Chondrocyte (in vitro differentiated cells): Measurements from ENCODE around the gene TRAPPC10. TPM values are rescaled to one million over a fixed set of nuclear protein-coding genes. Genes with fewer than 3 reads are reported as not detected.

Experiments used
- DNase-seq: peaks from one replicate; pipeline ENCODE4 v3.0.0; 2021; ENCODE audit warnings: mixed read lengths, low spot score
- H3K27ac Mint-ChIP-seq: one replicate; pipeline ENCODE4 v1.8.0; 2021; ENCODE audit warnings: mild to moderate bottlenecking, moderate library complexity, mixed read lengths; ENCODE audit not compliant: unreplicated experiment
- H3K27me3 Mint-ChIP-seq: 2 replicates; pipeline ENCODE4 v1.8.0; 2021; ENCODE audit warnings: low read depth, mixed read lengths
- H3K36me3 Mint-ChIP-seq: 2 replicates; pipeline ENCODE4 v1.8.0; 2021; ENCODE audit warnings: low read depth, mixed read lengths
- H3K4me1 Mint-ChIP-seq: 2 replicates; pipeline ENCODE4 v1.8.0; 2021; ENCODE audit warnings: low read depth, mild to moderate bottlenecking, mixed read lengths
- H3K4me3 Mint-ChIP-seq: one replicate; pipeline ENCODE4 v1.8.0; 2021; ENCODE audit warnings: mild to moderate bottlenecking, moderate library complexity, mixed read lengths; ENCODE audit not compliant: unreplicated experiment
- H3K9me3 Mint-ChIP-seq: 2 replicates; pipeline ENCODE4 v1.8.0; 2021; ENCODE audit warnings: low read depth, mixed read lengths
- CTCF ChIP-seq: fragments of 200-600 bp; sonication (generic); IDR thresholded peaks from 2 replicates; pipeline ENCODE4 v1.5.0; 2021; ENCODE audit warnings: antibody characterized with exemption, mild to moderate bottlenecking, moderate library complexity
- total RNA-seq: library from RNA; stranded (reverse); gene quantifications from 3 replicates; pipeline ENCODE4 v1.2.1, GENCODE V29; 2021

TRAPPC10 gene
- total RNA-seq, 1 donor from 2014 or later = 31.0 TPM

- no peak overlapping the region for H3K4me3 Mint-ChIP-seq
Measured at GRCh38 chr21:44064852-44065403, 52.8 kb downstream of the TRAPPC10 start.

GRCh38 chr21:44065428-44065827, 53.3 kb downstream of the TRAPPC10 start:
- no peak for TF ChIP-seq CTCF
- H3K4me1 Mint-ChIP-seq = peaks cover 5% of the 10 kb centered on the region
- H3K27me3 Mint-ChIP-seq = no peaks in the 10 kb centered on the region
- H3K36me3 Mint-ChIP-seq = peaks cover 22% of the 10 kb centered on the region
- H3K4me3 Mint-ChIP-seq = no peak overlapping the region
- H3K27ac Mint-ChIP-seq = no peak overlapping the region
- no peaks in the 10 kb centered on the region for H3K9me3 Mint-ChIP-seq
- no peak for DNase-seq

More at GRCh38 chr21:44064852-44065403, 52.8 kb downstream of the TRAPPC10 start:
- no peaks in the 10 kb centered on the region for H3K27me3 Mint-ChIP-seq
- H3K4me1 Mint-ChIP-seq = peaks cover 5% of the 10 kb centered on the region
- no peaks in the 10 kb centered on the region for H3K9me3 Mint-ChIP-seq
- no peak for DNase-seq
- no peak for TF ChIP-seq CTCF
- peak overlapping the region; percentile 22 for H3K27ac Mint-ChIP-seq
- H3K36me3 Mint-ChIP-seq = peaks cover 22% of the 10 kb centered on the region

- DNase-seq = peak; percentile 55
- Mint-ChIP-seq H3K27me3 (no peaks in the 10 kb centered on the region), H3K36me3 (peaks cover 22% of the 10 kb centered on the region), H3K9me3 (no peaks in the 10 kb centered on the region), H3K4me1 (peaks cover 5% of the 10 kb centered on the region), H3K4me3 (no peak overlapping the region), H3K27ac (peak overlapping the region; percentile 42)
- TF ChIP-seq CTCF = no peak
Measured at GRCh38 chr21:44066116-44066515, 54.0 kb downstream of the TRAPPC10 start.

GRCh38 chr21:44067011-44067839, 55.1 kb downstream of the TRAPPC10 start:
- no peaks in the 10 kb centered on the region for H3K9me3 Mint-ChIP-seq
- no peak for TF ChIP-seq CTCF
- H3K27ac Mint-ChIP-seq = no peak overlapping the region
- peaks cover 5% of the 10 kb centered on the region for H3K4me1 Mint-ChIP-seq
- no peaks in the 10 kb centered on the region for H3K27me3 Mint-ChIP-seq
- no peak for DNase-seq
- H3K36me3 Mint-ChIP-seq = peaks cover 22% of the 10 kb centered on the region
- no peak overlapping the region for H3K4me3 Mint-ChIP-seq

GRCh38 chr21:44070391-44070790, 58.3 kb downstream of the TRAPPC10 start:
- no peak for DNase-seq
- H3K27me3 Mint-ChIP-seq = no peaks in the 10 kb centered on the region

More at GRCh38 chr21:44070391-44070790, 58.3 kb downstream of the TRAPPC10 start:
- Mint-ChIP-seq H3K36me3 (peaks cover 24% of the 10 kb centered on the region), H3K27ac (no peak overlapping the region), H3K4me3 (no peak overlapping the region), H3K4me1 (peaks cover 5% of the 10 kb centered on the region), H3K9me3 (no peaks in the 10 kb centered on the region)
- TF ChIP-seq CTCF = no peak
